ENCODE measurements around the gene FES. TPM values are rescaled to one million over a fixed set of nuclear protein-coding genes. Genes with fewer than 3 reads are reported as not detected.

The FES gene
- total and polyA plus RNA-seq, 2 experiments from 2014 or later: 3.5 TPM

- Histone ChIP-seq H3K79me2 (ENCODE audit: insufficient read depth) (no peaks in the 10 kb centered on the region), H3K4me2 (ENCODE audit: unreplicated experiment) (no peak overlapping the region), H3K4me1 (ENCODE audit: insufficient read depth) (peaks cover 6% of the 10 kb centered on the region), H3K36me3 (ENCODE audit: low read depth) (no peaks in the 10 kb centered on the region), H3F3A (ENCODE audit: insufficient read depth) (peaks cover 9% of the 10 kb centered on the region), H3K9me2 (ENCODE audit: insufficient read depth) (no peaks in the 10 kb centered on the region), H3K9me3 (ENCODE audit: low read depth) (no peaks in the 10 kb centered on the region), H2AFZ (no peak overlapping the region), H3K27ac (no peak overlapping the region), H3K4me3 (no peak overlapping the region), H4K20me1 (ENCODE audit: insufficient read depth) (no peaks in the 10 kb centered on the region), H3K9ac (no peak overlapping the region), H3K27me3 (replicated peaks; ENCODE audit: insufficient read depth) (no peaks in the 10 kb centered on the region)
- TF ChIP-seq EZH2 (IDR thresholded peaks at IDR 0.05; ENCODE audit: insufficient read depth, poor library complexity, severe bottlenecking) (no peak), EZH2phosphoT487 (IDR thresholded peaks at IDR 0.05; ENCODE audit: insufficient read depth, low read depth) (no peak)
- no peak for DNase-seq
- 67 to 72% methylated on average over 6 of the region's 6 CpGs for WGBS, 2 experiments (ENCODE audit: low coverage in 1 of 2, low lambda C conversion rate in 2 of 2, missing lambda C conversion rate in 2 of 2)
- in situ Hi-C loops (cut with MboI): no loop called here
Observed at GRCh38 chr15:90851114-90851513, 33.2 kb upstream of the FES start.

- Histone ChIP-seq H3K36me3 (ENCODE audit: low read depth) (no peaks in the 10 kb centered on the region), H3K27me3 (replicated peaks; ENCODE audit: insufficient read depth) (no peaks in the 10 kb centered on the region), H3K9me3 (ENCODE audit: low read depth) (no peaks in the 10 kb centered on the region), H3F3A (ENCODE audit: insufficient read depth) (peaks cover 9% of the 10 kb centered on the region; the same call in 1 of the 2 replicates), H2AFZ (no peak overlapping the region), H3K4me1 (ENCODE audit: insufficient read depth) (peaks cover 6% of the 10 kb centered on the region), H3K4me3 (no peak overlapping the region), H3K79me2 (ENCODE audit: insufficient read depth) (no peaks in the 10 kb centered on the region), H3K9me2 (ENCODE audit: insufficient read depth) (no peaks in the 10 kb centered on the region), H3K9ac (no peak overlapping the region), H4K20me1 (ENCODE audit: insufficient read depth) (no peaks in the 10 kb centered on the region), H3K27ac (no peak overlapping the region), H3K4me2 (ENCODE audit: unreplicated experiment) (no peak overlapping the region)
- no peak for TF ChIP-seq EZH2phosphoT487 (IDR thresholded peaks at IDR 0.05; ENCODE audit: insufficient read depth, low read depth)
- TF ChIP-seq EZH2 (IDR thresholded peaks at IDR 0.05; ENCODE audit: insufficient read depth, poor library complexity, severe bottlenecking): no peak
- DNase-seq: no peak
- in situ Hi-C loops (cut with MboI): no loop called here
- 78 to 80% methylated on average over 5 of the region's 5 CpGs for WGBS, 2 experiments (ENCODE audit: low coverage in 1 of 2, low lambda C conversion rate in 2 of 2, missing lambda C conversion rate in 2 of 2)
Observed at GRCh38 chr15:90851940-90852339, 32.4 kb upstream of the FES start.

GRCh38 chr15:90855139-90855538, 29.2 kb upstream of the FES start:
- H2AFZ ChIP-seq: no peak overlapping the region
- no peak overlapping the region for H3K4me3 ChIP-seq
- peaks cover 9% of the 10 kb centered on the region; the same call in 1 of the 2 replicates for H3F3A ChIP-seq (ENCODE audit: insufficient read depth)
- 82 to 86% methylated on average over 9 of the region's 9 CpGs for WGBS, 2 experiments (ENCODE audit: low coverage in 1 of 2, low lambda C conversion rate in 2 of 2, missing lambda C conversion rate in 2 of 2)
- H3K4me1 ChIP-seq (ENCODE audit: insufficient read depth): peaks cover 6% of the 10 kb centered on the region
- H3K9ac ChIP-seq: no peak overlapping the region
- TF ChIP-seq EZH2phosphoT487 (IDR thresholded peaks at IDR 0.05; ENCODE audit: insufficient read depth, low read depth) (no peak), EZH2 (IDR thresholded peaks at IDR 0.05; ENCODE audit: insufficient read depth, poor library complexity, severe bottlenecking) (no peak)
- H3K4me2 ChIP-seq (ENCODE audit: unreplicated experiment): no peak overlapping the region
- H3K79me2 ChIP-seq (ENCODE audit: insufficient read depth): no peaks in the 10 kb centered on the region
- DNase-seq: no peak
- no peaks in the 10 kb centered on the region for H4K20me1 ChIP-seq (ENCODE audit: insufficient read depth)
- no peaks in the 10 kb centered on the region for H3K9me3 ChIP-seq (ENCODE audit: low read depth)
- H3K36me3 ChIP-seq (ENCODE audit: low read depth): no peaks in the 10 kb centered on the region
- no peaks in the 10 kb centered on the region for H3K9me2 ChIP-seq (ENCODE audit: insufficient read depth)
- no peak overlapping the region for H3K27ac ChIP-seq
- no peaks in the 10 kb centered on the region for H3K27me3 ChIP-seq (replicated peaks; ENCODE audit: insufficient read depth)
- in situ Hi-C loops (cut with MboI): no loop called here

GRCh38 chr15:90857337-90857736, 27.0 kb upstream of the FES start:
- Histone ChIP-seq H3K79me2 (ENCODE audit: insufficient read depth) (no peaks in the 10 kb centered on the region), H3K9ac (no peak overlapping the region), H3F3A (ENCODE audit: insufficient read depth) (peaks cover 2% of the 10 kb centered on the region; the same call in 1 of the 2 replicates), H3K4me1 (ENCODE audit: insufficient read depth) (peaks cover 3% of the 10 kb centered on the region), H3K4me2 (ENCODE audit: unreplicated experiment) (no peak overlapping the region), H3K27me3 (replicated peaks; ENCODE audit: insufficient read depth) (no peaks in the 10 kb centered on the region), H3K9me2 (ENCODE audit: insufficient read depth) (no peaks in the 10 kb centered on the region), H4K20me1 (ENCODE audit: insufficient read depth) (no peaks in the 10 kb centered on the region), H3K36me3 (ENCODE audit: low read depth) (no peaks in the 10 kb centered on the region), H2AFZ (no peak overlapping the region), H3K9me3 (ENCODE audit: low read depth) (no peaks in the 10 kb centered on the region), H3K27ac (no peak overlapping the region), H3K4me3 (no peak overlapping the region)
- TF ChIP-seq EZH2phosphoT487 (IDR thresholded peaks at IDR 0.05; ENCODE audit: insufficient read depth, low read depth): no peak
- TF ChIP-seq EZH2 (IDR thresholded peaks at IDR 0.05; ENCODE audit: insufficient read depth, poor library complexity, severe bottlenecking): no peak
- in situ Hi-C loops (cut with MboI): no loop called here
- 68 to 72% methylated on average over 8 of the region's 8 CpGs for WGBS, 2 experiments (ENCODE audit: low coverage in 1 of 2, low lambda C conversion rate in 2 of 2, missing lambda C conversion rate in 2 of 2)
- no peak for DNase-seq
